GM12801 (cell line): ENCODE measurements around the gene HPSE.

Experiments
- TF ChIP-seq, protein P1 (sequence below): IDR thresholded peaks from one replicate; pipeline ENCODE4 v1.5.1; 2011; ENCODE audit warnings: control low read depth; ENCODE audit not compliant: insufficient read length; ENCODE audit errors: extremely low read depth

The HPSE gene

DNA sequence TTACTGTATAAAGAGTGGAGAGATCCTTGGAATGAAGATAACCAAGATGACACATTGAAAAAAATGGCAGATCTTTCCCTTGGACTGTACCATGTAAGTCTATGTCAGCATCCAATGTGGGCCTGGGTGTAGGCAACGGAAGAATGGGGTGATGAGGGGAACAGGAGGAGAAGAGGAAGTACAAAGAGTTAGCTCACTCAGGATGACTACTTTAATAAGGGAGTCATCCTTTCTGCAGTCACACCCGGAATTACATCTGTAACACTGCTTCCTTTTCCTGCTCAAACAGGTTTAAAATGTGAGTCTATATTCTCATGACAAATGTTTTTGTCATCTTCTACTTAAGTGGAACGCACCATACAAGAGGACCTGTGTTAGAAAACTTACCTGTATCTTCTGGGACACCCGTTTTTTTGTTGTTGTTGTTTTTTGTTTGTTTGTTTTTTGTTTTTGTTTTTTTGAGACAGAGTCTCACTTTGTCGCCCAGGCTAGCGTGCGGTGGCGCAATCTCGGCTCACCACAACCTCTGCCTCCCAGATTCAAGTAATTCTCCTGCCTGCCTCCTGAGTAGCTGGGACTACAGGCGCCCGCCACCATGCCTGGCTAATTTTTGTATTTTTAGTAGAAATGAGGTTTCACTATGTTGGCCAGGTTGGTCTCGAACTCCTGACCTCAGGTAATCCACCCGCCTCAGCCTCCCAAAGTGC, 18.0 kb downstream of the HPSE start:
- TF ChIP-seq, protein P1, sequence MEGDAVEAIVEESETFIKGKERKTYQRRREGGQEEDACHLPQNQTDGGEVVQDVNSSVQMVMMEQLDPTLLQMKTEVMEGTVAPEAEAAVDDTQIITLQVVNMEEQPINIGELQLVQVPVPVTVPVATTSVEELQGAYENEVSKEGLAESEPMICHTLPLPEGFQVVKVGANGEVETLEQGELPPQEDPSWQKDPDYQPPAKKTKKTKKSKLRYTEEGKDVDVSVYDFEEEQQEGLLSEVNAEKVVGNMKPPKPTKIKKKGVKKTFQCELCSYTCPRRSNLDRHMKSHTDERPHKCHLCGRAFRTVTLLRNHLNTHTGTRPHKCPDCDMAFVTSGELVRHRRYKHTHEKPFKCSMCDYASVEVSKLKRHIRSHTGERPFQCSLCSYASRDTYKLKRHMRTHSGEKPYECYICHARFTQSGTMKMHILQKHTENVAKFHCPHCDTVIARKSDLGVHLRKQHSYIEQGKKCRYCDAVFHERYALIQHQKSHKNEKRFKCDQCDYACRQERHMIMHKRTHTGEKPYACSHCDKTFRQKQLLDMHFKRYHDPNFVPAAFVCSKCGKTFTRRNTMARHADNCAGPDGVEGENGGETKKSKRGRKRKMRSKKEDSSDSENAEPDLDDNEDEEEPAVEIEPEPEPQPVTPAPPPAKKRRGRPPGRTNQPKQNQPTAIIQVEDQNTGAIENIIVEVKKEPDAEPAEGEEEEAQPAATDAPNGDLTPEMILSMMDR = no peak

DNA sequence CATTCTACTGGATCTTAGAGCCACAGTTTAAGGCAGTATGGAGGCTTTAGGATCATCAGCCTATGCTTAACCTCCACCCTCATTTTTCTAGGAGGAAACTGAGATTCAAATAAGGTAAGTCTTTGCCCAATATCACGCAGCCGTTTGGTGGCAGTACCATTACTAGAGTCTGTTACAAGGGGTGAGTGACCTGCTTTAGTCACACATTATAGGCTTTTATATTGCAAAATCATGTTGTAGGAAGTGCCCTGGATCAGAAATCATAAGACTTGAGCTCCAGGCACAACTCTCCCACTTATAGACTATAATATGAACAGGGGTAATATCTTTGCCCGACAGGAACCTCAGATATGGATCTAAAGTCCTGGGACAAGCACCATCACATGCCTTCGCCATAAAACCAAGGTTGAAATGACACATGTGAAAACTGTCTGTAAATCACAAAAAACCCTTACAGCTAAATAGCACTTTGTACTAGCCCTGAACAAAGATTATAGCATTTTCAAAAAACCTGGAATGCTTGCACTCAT, 19.2 kb downstream of the HPSE start:
- TF ChIP-seq, protein P1 = no peak

DNA sequence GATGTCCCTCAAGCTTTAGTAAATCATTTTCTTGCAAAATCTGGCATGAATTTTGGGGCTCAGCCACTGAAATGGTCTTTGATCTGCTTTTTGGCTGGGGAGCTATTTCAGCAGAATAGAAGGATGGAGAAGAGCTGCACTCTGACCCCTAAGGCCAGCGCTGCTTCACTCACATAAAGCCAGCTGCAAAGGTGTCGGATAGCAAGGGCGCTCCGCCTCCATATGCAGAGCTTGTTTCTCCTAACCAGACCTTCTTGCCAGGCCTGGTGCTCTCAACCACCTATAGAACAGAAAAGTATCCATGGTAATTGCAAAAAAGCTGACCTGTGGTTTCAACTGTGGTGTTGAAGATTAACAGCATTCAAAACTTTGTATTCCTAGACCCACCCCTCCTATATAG, 26.0 kb downstream of the HPSE start:
- TF ChIP-seq, protein P1 = no peak

DNA sequence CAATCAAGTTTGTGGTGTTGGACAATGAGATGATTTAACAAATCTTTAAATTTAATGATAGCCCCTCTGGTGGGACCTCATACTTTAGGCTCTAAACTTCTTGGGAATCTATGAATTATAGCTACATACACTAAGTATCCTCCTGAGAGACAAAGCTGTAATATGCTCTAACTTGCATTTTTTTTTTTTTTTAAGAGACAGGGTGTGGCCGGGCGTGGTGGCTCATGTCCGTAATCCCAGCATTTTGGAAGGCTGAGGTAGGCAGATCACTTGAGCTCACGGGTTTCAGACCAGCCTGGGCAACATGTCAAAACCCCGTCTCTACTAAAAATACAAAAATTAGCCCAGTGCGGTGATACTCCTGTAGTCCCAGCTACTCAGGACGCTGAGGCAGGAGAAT, 26.7 kb downstream of the HPSE start:
- TF ChIP-seq, protein P1 = no peak

DNA sequence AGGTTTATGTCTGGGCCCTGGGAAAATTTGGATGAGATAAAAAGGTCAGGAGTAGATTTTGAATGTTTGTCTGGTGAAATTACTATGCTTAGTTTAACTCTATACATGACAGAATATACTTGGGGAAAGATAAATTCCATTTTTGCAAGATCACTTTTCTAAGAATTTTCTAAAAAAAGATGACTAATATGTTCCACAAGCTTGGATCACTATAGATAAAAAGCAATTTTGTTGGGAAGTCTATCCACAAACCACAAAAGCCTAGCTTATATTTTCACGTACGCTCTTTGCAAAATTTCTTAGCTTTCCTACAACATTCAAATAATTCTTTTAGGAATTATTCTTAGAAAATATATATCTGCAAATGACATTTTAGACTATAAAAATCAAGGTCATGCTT, 29.5 kb downstream of the HPSE start:
- TF ChIP-seq, protein P1 = no peak

DNA sequence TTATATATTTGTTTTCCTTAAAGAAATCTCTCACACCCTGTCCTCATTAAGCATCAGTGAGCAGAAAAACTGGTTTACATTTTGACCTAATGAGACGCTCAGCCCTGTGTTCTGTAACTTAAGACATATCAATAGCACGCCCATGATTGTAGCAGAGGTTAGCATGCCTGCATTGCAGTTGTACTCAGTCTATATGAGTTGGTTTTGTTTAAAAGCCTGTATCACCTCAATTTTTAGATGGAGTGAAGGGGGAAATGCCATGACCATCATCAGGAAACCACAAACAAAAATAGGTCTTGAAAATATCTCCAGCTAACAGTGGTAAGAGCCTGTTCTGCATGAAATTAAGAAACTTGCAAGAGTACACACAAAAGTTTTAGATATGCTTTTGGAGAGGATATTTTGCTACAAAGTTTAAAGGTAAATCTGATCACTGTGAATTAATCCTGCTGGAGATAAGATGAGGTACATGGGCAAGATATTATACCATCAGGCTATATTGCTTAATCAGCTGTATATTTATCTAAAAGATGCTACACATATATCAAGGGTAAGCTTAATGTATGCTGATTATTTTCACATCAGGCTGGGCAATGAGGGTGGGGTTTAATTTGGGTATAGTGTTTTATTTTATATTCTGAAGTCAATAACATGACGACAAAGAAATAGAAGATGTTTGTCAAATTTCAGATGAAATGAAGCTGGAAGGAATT, 36.9 kb downstream of the HPSE start:
- TF ChIP-seq, protein P1 = no peak

DNA sequence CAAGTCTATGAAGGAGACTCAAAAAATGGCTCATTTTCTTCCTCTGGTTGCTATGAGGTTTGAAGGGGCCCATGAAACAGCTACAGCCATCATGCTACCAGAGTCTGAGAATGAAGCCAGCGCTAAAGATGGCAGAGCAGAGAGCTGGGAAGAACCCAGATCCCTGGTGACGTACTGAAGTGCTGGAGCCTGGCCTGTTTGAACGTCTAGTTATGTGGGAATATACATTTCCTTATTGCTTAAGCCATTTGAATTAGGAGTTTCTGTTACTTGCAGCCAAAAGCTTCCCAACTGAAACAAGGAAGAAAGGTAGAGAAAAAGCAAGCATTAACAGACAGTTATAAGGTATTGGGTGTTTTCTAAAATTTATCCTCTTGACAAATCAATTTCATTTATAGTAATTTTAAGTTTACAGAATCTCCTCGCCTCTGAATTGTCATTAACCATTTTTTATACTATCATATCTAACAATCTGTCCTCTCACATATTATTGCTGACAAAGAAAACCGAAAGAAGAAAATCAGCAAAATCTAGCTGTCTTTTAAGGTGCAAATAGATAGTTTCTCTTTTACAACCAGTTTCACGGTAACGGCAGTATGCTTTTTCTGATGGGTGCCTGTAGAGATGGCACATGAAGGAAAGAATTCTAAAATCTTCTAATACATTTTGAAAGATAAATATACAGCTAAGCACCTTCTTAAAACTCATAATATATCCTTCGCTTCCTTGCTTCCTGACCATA, 41.2 kb downstream of the HPSE start:
- TF ChIP-seq, protein P1 = no peak
